HepG2 (cell line): ENCODE results near the gene NKPD1. TPM values are rescaled to one million over a fixed set of nuclear protein-coding genes. Genes with fewer than 3 reads are reported as not detected.

Source experiments
- ATAC-seq: fragments of 200-7000 bp; cut with Tn5 transposase; 3 replicates; pipeline ENCODE4 v1.9.1; 2020; ENCODE audit warnings: mild to moderate bottlenecking, moderate library complexity
- BruUV-seq: library from RNA; stranded (reverse); fragments of 400-500 nt; replicated peaks from 2 replicates; lab custom pipeline; 2021; lab: Mats Ljungman, UMichigan
- CTCF ChIA-PET: fragments of 300-600 bp; formaldehyde crosslinking; extraction: SDS; loops from one replicate; lab custom pipeline; 2021; ENCODE audit warnings: low total read pairs, inconsistent platforms, low intra/inter-chr PET ratio; lab: Yijun Ruan, JAX
- POLR2A ChIA-PET: fragments of 350-600 bp; sonication (Branson Sonifier 250); formaldehyde crosslinking; loops from one replicate; lab custom pipeline; 2020; ENCODE audit warnings: antibody characterized with exemption, inconsistent platforms; lab: Yijun Ruan, JAX
- DNase-seq: peaks from one replicate; pipeline ENCODE4 v3.0.0-alpha.2; 2015; ENCODE audit warnings: low spot score
- FAIRE-seq: peaks from 3 replicates; lab custom pipeline; 2011; peaks lifted over from hg19 to GRCh38; lab: Jason Lieb, UNC
- H2AFZ ChIP-seq: one replicate; pipeline ENCODE4 v1.6.1; 2011; ENCODE audit warnings: low read length, inconsistent platforms
- H3K27ac ChIP-seq: fragments of 300-600 bp; 3 replicates; pipeline ENCODE4 v1.8.0; 2011; ENCODE audit warnings: mixed run types, mild to moderate bottlenecking, mixed read lengths, low read length, inconsistent platforms; ENCODE audit not compliant: insufficient read depth; ENCODE audit errors: extremely low read length
- H3K27me3 ChIP-seq, 2 experiments: fragments of 200-600 bp in 1 of 2; 2 replicates in 1 of 2; 3 replicates in 1 of 2; pipeline versions ENCODE4 v1.6.0 to v1.8.0; 2011; ENCODE audit warnings: low read length in 2 of 2, mild to moderate bottlenecking in 2 of 2, moderate library complexity in 2 of 2, inconsistent platforms in 1 of 2; ENCODE audit not compliant: insufficient read depth in 2 of 2, control insufficient read depth in 1 of 2
- H3K36me3 ChIP-seq, 2 experiments: fragments of 200-600 bp in 1 of 2; replicated peaks in 1 of 2; 2 replicates in 1 of 2; 3 replicates in 1 of 2; pipeline versions ENCODE4 v1.5.1 to v1.8.0; 2011; ENCODE audit warnings: low read length in 2 of 2, inconsistent platforms in 1 of 2; ENCODE audit not compliant: insufficient read depth in 2 of 2, control insufficient read depth in 1 of 2
- H3K4me1 ChIP-seq: 2 replicates; pipeline ENCODE4 v1.5.1; 2012; ENCODE audit warnings: low read length, inconsistent platforms; ENCODE audit not compliant: insufficient read depth
- H3K4me2 ChIP-seq: 2 replicates; pipeline ENCODE4 v1.6.0; 2011; ENCODE audit warnings: low read depth, low read length, inconsistent platforms
- H3K4me3 ChIP-seq, 3 experiments: fragments of 200-600 bp in 1 of 3; sonication (generic), shearing (Covaris generic) in 1 of 3; replicated peaks in 1 of 3; 2 replicates each; pipeline ENCODE4 v1.5.1; 2011 to 2016; ENCODE audit warnings: low read length in 3 of 3, inconsistent platforms in 2 of 3, low read depth in 2 of 3, mild to moderate bottlenecking in 2 of 3, control low read depth in 1 of 3, mixed read lengths in 1 of 3; ENCODE audit not compliant: insufficient read depth in 1 of 3
- H3K79me2 ChIP-seq: one replicate; pipeline ENCODE4 v1.6.1; 2011; ENCODE audit warnings: low read length, inconsistent platforms; ENCODE audit not compliant: insufficient read depth
- H3K9ac ChIP-seq: 2 replicates; pipeline ENCODE4 v1.6.0; 2011; ENCODE audit warnings: mild to moderate bottlenecking, low read depth, low read length, inconsistent platforms; ENCODE audit not compliant: insufficient read depth
- H3K9me3 ChIP-seq: 2 replicates; pipeline ENCODE4 v1.5.1; 2012; ENCODE audit warnings: mild to moderate bottlenecking, low read length
- H4K20me1 ChIP-seq: 2 replicates; pipeline ENCODE4 v1.6.0; 2011; ENCODE audit warnings: inconsistent platforms, mild to moderate bottlenecking, low read length, moderate library complexity; ENCODE audit not compliant: insufficient read depth
- FOSL2 ChIP-seq: sonication (generic); formaldehyde crosslinking; IDR thresholded peaks from 2 replicates; pipeline ENCODE4 v1.4.0; 2020; ENCODE audit warnings: missing genetic modification reagents
- GABPA ChIP-seq, 2 experiments: IDR thresholded peaks; 2 replicates each; pipeline ENCODE4 v1.6.1; 2011 to 2016; ENCODE audit warnings: low read depth in 2 of 2, low read length in 1 of 2, missing biosample characterization in 1 of 2, missing genetic modification characterization in 1 of 2
- HOXA9 ChIP-seq: sonication (generic); formaldehyde crosslinking; IDR thresholded peaks from 2 replicates; pipeline ENCODE4 v1.8.1; 2022; ENCODE audit warnings: missing genetic modification reagents, mild to moderate bottlenecking, moderate library complexity, borderline replicate concordance
- KMT2B ChIP-seq: IDR thresholded peaks from 2 replicates; pipeline ENCODE4 v1.6.1; 2016; ENCODE audit warnings: missing genetic modification reagents, missing compliant biosample characterization
- NFYC ChIP-seq: IDR thresholded peaks from 2 replicates; pipeline ENCODE4 v1.6.1; 2016; ENCODE audit warnings: missing genetic modification reagents, missing compliant biosample characterization
- STAG1 ChIP-seq: sonication (generic); formaldehyde crosslinking; IDR thresholded peaks from 2 replicates; pipeline ENCODE4 v1.4.0; 2020; ENCODE audit warnings: missing genetic modification reagents
- TCF7 ChIP-seq: sonication (generic); IDR thresholded peaks from 2 replicates; pipeline ENCODE4 v1.6.1; 2016; ENCODE audit warnings: antibody characterized with exemption, low read depth
- ZMYM2 ChIP-seq: sonication (generic); formaldehyde crosslinking; IDR thresholded peaks from 2 replicates; pipeline ENCODE4 v1.8.0; 2022; ENCODE audit warnings: mild to moderate bottlenecking, missing genetic modification reagents
- ZNF552 ChIP-seq: sonication (generic); formaldehyde crosslinking; IDR thresholded peaks from 2 replicates; pipeline ENCODE4 v1.9.0; 2022; ENCODE audit warnings: missing genetic modification reagents, mild to moderate bottlenecking, borderline replicate concordance
- ZSCAN9 ChIP-seq: IDR thresholded peaks from 2 replicates; pipeline ENCODE4 v1.6.1; 2016; ENCODE audit warnings: borderline replicate concordance
- WGBS: methylation state at CpG from one replicate; pipeline ENCODE4 v1.1.6; 2017; ENCODE audit warnings: low lambda C conversion rate; 5-methylcytosine and 5-hydroxymethylcytosine counted together
- in situ Hi-C: cut with HindIII; loops from 2 replicates; pipeline ENCODE4 v1.10.0; 2017; ENCODE audit warnings: low pct_unique_long_range_greater_than_20kb; ENCODE audit not compliant: extremely low pct_ligation_motif_present
- intact Hi-C: fragments of 100-400 bp; cut with micrococcal nuclease; formaldehyde crosslinking; loops from one replicate; pipeline ENCODE4 v1.10.0; 2022; ENCODE audit not compliant: unreplicated experiment
- polyA plus RNA-seq, 8 experiments: library from polyadenylated mRNA; depleted of rRNA in 3 of 8; stranded (reverse) in 7 of 8; unstranded in 1 of 8; fragments of >200 nt; fragmentation: Illumina TruSeq in 4 of 8; extraction: Trizol in 4 of 8; gene quantifications; 2 replicates each; pipeline versions ENCODE4 v1.2.1 to v1.2.3, GENCODE V29; 2011 to 2016; ENCODE audit warnings: low read depth in 4 of 8, missing spikeins in 1 of 8, mixed read lengths in 1 of 8; ENCODE audit not compliant: insufficient read depth in 1 of 8
- total RNA-seq, 5 experiments: library from RNA; depleted of rRNA; stranded (reverse); fragments of >200 nt; fragmentation: Illumina TruSeq; extraction: Trizol; gene quantifications; 2 replicates each; pipeline ENCODE4 v1.2.3, GENCODE V29; 2016; ENCODE audit warnings: low read depth in 1 of 5
- TF ChIP-seq, protein P1 (sequence below): sonication (generic); formaldehyde crosslinking; conservative IDR thresholded peaks from 2 replicates; pipeline ENCODE4 v1.4.0; 2020; ENCODE audit warnings: mild to moderate bottlenecking, missing genetic modification reagents, moderate library complexity

The NKPD1 gene
- total and polyA plus RNA-seq, 2 of the 13 experiments (the other 11 are each of a cell fraction or from before 2014, with no cell fraction given) = 0.03 TPM; not detected in 1

DNA sequence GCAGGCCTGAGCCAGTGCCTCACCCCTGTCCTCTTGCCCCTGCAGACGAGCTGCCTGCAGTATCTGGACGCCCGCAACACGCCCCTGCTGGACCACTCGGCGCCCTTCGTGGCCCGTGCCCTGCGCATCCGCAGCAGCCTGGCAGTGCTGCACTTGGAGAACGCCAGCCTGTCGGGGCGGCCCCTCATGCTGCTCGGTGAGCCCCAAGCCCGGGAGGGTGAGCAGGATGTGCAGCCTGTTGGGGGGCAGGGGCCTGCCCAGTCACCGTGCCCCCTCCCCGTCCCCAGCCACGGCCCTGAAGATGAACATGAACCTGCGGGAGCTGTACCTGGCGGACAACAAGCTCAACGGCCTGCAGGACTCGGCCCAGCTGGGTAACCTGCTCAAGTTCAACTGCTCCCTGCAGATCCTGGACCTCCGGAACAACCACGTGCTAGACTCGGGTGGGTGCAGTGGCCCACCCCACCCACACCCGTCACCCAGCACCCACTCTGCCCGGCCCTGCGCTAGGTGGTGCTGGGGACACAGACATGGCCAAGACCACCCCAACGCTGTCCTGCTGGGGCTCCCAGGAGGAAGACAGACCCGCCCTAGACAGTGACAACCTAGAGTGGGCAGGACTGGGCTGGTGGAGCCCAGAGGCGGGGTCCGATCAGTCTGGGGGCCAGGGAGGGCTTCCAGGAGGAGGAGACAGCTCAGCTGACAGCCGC lies 18.6 kb downstream of the NKPD1 start (continued):
- TF ChIP-seq, protein P1, sequence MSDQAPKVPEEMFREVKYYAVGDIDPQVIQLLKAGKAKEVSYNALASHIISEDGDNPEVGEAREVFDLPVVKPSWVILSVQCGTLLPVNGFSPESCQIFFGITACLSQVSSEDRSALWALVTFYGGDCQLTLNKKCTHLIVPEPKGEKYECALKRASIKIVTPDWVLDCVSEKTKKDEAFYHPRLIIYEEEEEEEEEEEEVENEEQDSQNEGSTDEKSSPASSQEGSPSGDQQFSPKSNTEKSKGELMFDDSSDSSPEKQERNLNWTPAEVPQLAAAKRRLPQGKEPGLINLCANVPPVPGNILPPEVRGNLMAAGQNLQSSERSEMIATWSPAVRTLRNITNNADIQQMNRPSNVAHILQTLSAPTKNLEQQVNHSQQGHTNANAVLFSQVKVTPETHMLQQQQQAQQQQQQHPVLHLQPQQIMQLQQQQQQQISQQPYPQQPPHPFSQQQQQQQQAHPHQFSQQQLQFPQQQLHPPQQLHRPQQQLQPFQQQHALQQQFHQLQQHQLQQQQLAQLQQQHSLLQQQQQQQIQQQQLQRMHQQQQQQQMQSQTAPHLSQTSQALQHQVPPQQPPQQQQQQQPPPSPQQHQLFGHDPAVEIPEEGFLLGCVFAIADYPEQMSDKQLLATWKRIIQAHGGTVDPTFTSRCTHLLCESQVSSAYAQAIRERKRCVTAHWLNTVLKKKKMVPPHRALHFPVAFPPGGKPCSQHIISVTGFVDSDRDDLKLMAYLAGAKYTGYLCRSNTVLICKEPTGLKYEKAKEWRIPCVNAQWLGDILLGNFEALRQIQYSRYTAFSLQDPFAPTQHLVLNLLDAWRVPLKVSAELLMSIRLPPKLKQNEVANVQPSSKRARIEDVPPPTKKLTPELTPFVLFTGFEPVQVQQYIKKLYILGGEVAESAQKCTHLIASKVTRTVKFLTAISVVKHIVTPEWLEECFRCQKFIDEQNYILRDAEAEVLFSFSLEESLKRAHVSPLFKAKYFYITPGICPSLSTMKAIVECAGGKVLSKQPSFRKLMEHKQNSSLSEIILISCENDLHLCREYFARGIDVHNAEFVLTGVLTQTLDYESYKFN (CRISPR knock-in tag) = no peak
- TF ChIP-seq HOXA9 (CRISPR knock-in tag) = no peak
- TF ChIP-seq ZSCAN9 (CRISPR knock-in tag) = no peak
- TF ChIP-seq ZNF552 (CRISPR knock-in tag) = no peak
- TF ChIP-seq GABPA (IDR thresholded peaks at IDR 0.05; ENCODE audit: low read depth, low read length) = no peak
- no peak for TF ChIP-seq GABPA (CRISPR knock-in tag; IDR thresholded peaks at IDR 0.05; ENCODE audit: low read depth)
- TF ChIP-seq, all 625 proteins: peak for 0

DNA sequence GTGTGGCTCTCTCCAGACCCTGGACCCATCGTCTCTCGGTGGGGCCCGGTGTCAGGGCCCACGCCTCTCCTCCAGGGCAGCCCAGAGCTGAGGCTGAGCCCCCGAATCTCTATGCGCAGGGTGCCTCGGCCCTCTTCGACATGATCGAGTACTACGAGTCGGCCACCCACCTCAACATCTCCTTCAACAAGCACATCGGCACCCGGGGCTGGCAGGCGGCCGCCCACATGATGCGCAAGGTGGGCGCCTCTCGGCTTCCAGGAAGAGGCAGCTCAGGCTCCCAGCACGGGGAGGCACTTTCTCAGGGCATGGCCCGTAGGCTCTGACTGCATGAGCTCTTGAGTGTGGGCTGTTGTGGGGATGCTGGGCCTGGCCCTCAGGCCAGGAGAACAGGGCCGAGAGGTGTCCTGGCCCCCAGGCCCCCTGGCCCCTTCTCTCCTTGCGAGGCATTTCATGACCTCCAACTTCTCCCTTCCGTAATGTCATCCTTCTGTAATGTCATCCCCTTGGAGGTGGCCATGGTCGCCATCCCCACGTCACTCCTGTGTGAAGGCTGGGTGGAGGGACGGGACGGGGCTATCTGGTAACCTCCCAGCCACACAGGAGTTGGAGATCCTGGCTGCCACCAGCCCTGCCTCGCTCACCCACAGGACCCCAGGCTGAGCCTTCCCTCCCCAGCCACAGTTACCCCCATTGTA lies 19.4 kb downstream of the NKPD1 start:
- FAIRE-seq (no peak), ATAC-seq (no peak), DNase-seq (no peak)
- 94% methylated on average over 8 of the region's 28 CpGs for WGBS
- no peak overlapping the region for H3K27ac ChIP-seq
- H4K20me1 ChIP-seq = no peaks in the 10 kb centered on the region
- no peaks in the 10 kb centered on the region for H3K27me3 ChIP-seq
- TF ChIP-seq STAG1 (CRISPR knock-in tag) (no peak), TCF7 (no peak), ZMYM2 (CRISPR knock-in tag) (no peak), FOSL2 (CRISPR knock-in tag) (no peak), KMT2B (no peak), NFYC (CRISPR knock-in tag) (no peak)
- no peak overlapping the region for H3K4me3 ChIP-seq
- no peaks in the 10 kb centered on the region for H3K9me3 ChIP-seq
- peaks cover 18% of the 10 kb centered on the region for H3K4me1 ChIP-seq
- peaks cover 9% of the 10 kb centered on the region for H3K79me2 ChIP-seq
- no TSS peak for BruUV-seq
- in situ Hi-C loops (no loop called here), intact Hi-C loops (no loop called here)
- POLR2A ChIA-PET = no interaction called here
- no peak overlapping the region for H2AFZ ChIP-seq
- CTCF ChIA-PET = no interaction called here
- no peak overlapping the region for H3K4me2 ChIP-seq
- H3K36me3 ChIP-seq = peaks cover 9 to 10% of the 10 kb centered on the region in 2 experiments; a peak in 3 of 5 replicates
- H3K9ac ChIP-seq = no peak overlapping the region
